HG02623 (cell line): ENCODE results near the gene PRKAR2B.
"Not testable (repeated sequence)": the region's sequence is repeated elsewhere in the genome, so short reads cannot be mapped to it uniquely, and the experiment has no call there.

Experiments used
- ATAC-seq: cut with Tn5 transposase; IDR thresholded peaks from one replicate; pipeline ENCODE4 v1.9.1; 2021; ENCODE audit warnings: moderate library complexity; ENCODE audit not compliant: unreplicated experiment

PRKAR2B gene

GRCh38 chr7:107047902-107048782, 3.6 kb downstream of the PRKAR2B start:
- ATAC-seq = no peak

GRCh38 chr7:107048783-107049418, 4.4 kb downstream of the PRKAR2B start:
- ATAC-seq = no peak

- no peak for ATAC-seq
Observed at GRCh38 chr7:107049480-107049879, 5.0 kb downstream of the PRKAR2B start.

- no peak for ATAC-seq
Observed at GRCh38 chr7:107049971-107050532, 5.5 kb downstream of the PRKAR2B start.

DNA sequence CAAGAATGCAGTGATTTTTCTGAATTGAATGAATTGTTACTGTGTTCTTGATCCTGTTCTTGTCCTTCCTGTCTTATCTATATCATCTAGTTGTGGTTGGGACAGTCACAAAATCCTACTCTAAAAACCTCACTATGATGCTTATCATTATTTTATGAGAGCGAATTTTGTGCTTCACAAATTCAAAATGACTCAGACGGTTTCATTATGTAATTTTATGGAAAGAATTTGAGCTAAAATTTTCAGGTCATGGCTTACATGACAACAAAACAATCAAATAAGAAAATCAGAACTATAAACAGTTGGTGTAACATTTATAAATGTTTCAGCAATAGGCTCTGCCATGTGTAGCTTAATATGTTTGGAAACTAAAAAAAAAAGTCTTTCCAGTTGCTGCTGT, 6.9 kb downstream of the PRKAR2B start:
- no peak for ATAC-seq

GRCh38 chr7:107054965-107055364, 10.5 kb downstream of the PRKAR2B start:
- not testable (repeated sequence) for ATAC-seq

DNA sequence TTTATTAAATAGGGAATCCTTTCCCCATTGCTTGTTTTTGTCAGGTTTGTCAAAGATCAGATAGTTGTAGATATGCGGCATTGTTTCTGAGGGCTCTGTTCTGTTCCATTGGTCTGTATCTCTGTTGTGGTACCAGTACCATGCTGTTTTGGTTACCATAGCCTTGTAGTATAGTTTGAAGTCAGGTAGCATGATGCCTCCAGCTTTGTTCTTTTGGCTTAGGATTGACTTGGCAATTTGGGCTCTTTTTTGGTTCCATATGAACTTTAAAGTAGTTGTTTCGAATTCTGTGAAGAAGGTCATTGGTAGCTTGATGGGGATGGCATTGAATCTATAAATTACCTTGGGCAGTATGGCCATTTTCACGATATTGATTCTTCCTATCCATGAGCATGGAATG, 11.6 kb downstream of the PRKAR2B start:
- ATAC-seq = not testable (repeated sequence)

DNA sequence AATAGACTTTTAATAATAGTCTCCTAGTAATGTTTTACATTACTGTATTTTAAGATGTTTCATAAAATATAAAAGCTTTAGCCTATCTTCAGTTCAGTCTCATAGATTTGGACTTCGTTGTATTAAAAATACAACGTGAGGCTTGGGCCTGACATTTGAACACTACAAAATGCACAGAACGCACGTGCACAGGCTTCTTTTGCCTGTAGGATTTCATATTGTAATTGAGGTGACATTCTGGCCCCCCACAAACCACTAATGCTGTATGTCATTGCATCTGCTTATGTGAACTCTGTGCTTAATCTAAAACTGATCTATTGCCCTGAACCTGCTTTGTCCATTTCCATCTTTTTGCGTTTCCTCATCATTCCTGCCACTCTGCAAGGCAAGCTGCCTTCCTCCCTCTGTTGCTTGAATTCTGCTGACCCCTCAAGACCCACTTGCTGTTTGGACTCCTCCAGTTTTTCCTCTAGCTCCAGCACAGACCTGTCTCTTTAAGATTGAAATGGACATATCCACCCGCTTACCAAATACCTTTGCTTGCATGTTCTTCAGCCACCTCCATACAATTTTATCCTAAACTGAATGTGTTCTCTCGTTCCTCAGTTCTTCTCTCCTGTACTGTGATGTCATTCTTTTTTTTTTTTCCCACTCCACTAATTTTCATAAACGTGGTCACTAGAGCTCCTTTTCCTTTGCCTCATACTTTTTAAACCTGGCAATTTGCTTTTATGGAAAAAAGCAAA, 12.4 kb downstream of the PRKAR2B start:
- no peak for ATAC-seq

- ATAC-seq = no peak
Observed at GRCh38 chr7:107057474-107057833, 12.9 kb downstream of the PRKAR2B start.

DNA sequence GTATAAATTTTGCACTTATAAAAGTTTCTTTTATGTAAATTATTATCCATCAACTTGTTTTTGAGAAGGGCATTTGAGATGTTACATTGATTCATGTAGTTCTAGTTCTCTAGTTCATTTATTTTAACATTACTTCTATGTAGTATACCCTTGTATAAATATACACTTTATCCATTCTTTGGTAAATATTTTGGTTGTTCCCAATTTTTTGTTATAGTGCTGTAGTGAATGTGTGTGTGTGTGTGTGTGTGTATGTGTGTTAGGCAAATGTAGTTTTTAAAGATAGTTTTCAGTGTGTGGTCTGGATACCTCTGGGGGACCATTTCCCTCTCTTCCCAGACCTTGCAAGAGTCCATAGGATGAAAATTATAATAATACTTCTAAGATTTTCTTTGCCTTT, 15.0 kb downstream of the PRKAR2B start:
- ATAC-seq = no peak

GRCh38 chr7:107063245-107064120, 19.0 kb downstream of the PRKAR2B start:
- ATAC-seq = no peak

GRCh38 chr7:107064255-107064654, 19.8 kb downstream of the PRKAR2B start:
- no peak for ATAC-seq

GRCh38 chr7:107065929-107066247, 21.4 kb downstream of the PRKAR2B start:
- ATAC-seq = no peak

DNA sequence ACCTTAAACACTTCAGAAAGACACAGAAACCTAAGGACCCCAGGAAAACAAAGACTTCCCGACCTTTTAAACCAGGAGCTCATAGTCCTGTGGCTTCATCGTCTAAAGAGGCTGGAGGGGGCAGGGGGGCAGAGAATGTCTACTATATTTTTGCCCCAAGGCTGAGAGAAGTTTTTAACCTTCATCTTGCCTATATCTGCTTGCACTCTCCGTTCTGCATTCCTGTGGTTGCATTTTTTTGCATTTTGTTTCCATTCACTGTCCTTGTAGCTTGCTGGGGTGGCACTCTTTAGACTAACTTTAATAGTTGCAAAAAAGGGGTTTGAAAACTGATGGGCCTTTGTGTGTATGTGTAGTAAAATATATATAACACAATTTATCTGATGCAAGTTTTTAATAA, 23.7 kb downstream of the PRKAR2B start:
- no peak for ATAC-seq

DNA sequence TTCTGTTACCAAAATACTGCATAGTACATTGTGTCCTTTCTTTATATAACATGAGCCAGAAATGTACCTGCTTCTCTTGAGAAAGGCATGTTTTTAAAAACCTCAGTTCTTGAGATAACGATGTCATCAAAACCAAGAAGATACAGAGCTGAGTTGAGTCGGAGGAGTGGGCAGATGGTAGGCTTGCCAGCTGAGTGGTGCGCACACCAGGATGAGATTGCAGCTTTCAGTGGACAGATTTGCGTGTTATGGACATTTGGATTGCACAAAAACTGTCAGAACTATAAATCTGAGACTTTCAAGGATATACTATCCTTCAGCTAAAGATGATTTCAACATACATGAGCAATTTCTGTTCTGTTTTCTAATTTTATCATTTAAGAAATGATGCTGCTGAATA, 25.0 kb downstream of the PRKAR2B start:
- ATAC-seq = no peak

- no peak for ATAC-seq
Observed at GRCh38 chr7:107070710-107071109, 26.2 kb downstream of the PRKAR2B start.

- no peak for ATAC-seq
Observed at GRCh38 chr7:107071129-107071528, 26.6 kb downstream of the PRKAR2B start.

DNA sequence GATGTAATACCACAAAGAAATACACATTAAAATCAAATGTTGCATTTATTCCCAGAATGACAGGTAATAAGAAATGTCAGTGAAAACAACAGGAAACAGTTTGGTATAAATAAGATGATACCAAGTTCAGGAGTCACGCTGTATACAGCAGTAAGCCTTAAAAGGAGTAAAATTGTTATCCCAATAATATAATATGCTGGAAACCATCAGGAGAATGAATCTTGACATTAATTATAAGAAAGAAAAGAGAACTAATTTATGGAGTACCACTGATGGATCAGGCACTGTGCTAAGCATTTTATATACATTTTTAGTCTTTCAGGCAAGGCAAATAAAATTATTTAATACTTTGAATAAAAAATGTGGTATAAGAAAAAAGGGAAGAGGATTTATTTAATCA, 27.6 kb downstream of the PRKAR2B start:
- no peak for ATAC-seq

GRCh38 chr7:107075863-107076574, 31.5 kb downstream of the PRKAR2B start:
- ATAC-seq = no peak
